Sigmoid colon (tissue), 4 donors: ENCODE measurements around the gene SUGCT.

Experiments
- EP300 ChIP-seq, 4 donors: sonication (generic); formaldehyde crosslinking; IDR thresholded peaks; one replicate each; pipeline ENCODE4 v1.6.1; 2017; ENCODE audit warnings: antibody characterized with exemption in 4 of 4
- POLR2AphosphoS5 ChIP-seq, 4 donors: sonication (generic); formaldehyde crosslinking; IDR thresholded peaks; one replicate each; pipeline ENCODE4 v1.6.1; 2017; ENCODE audit warnings: antibody characterized with exemption in 4 of 4

DNA sequence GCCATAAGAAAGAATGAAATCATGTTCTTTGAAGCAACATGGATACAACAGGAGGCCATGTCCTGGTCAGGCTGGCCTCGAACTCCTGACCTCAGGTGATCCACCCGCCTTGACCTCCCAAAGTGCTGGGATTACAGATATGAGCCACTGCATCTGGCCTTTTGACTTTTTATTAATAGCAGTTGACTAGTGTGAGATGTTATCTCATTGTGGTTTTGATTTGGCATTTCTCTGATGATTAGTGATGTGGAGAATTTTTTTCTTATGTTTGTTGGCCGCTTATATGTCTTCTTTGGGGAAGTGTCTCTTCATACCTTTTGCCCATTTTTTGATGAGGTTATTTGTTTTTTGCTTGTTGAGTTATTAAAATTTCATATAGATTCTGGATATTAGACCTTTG, 400.9 kb downstream of the SUGCT start:
- no peak for TF ChIP-seq POLR2AphosphoS5 (IDR thresholded peaks at IDR 0.05)
- no peak for TF ChIP-seq EP300 (IDR thresholded peaks at IDR 0.05)
